ENCODE data around the gene GPR37.

The GPR37 gene

GRCh38 chr7:124777268-124777667 is 11.7 kb upstream of the GPR37 start:
- Histone ChIP-seq H2BK5ac (ENCODE audit: low read depth, low read length, poor library complexity, severe bottlenecking) (no peak overlapping the region), H2BK15ac (ENCODE audit: low read depth, poor library complexity, severe bottlenecking) (no peak overlapping the region), H3K9me3 (ENCODE audit: control insufficient read depth, low read length) (no peaks in the 10 kb centered on the region), H3K36me3 (ENCODE audit: control insufficient read depth in 1 of 2, insufficient read depth in 2 of 2, low read depth in 1 of 2, low read length in 2 of 2) (no peaks in the 10 kb centered on the region), H3K27ac (ENCODE audit: low read length, poor library complexity, severe bottlenecking) (no peak overlapping the region), H2AK5ac (ENCODE audit: low read length, severe bottlenecking) (no peak overlapping the region), H3K23ac (ENCODE audit: low read length in 2 of 2) (no peak overlapping the region), H2BK120ac (ENCODE audit: low read depth, low read length) (no peak overlapping the region), H3K14ac (ENCODE audit: low read length in 2 of 2) (no peak overlapping the region), H3K4me1 (ENCODE audit: control insufficient read depth, insufficient read depth, low read depth, low read length) (peaks cover 4% of the 10 kb centered on the region), H3K9ac (ENCODE audit: low read length) (no peak overlapping the region), H3K4me3 (ENCODE audit: insufficient read depth in 1 of 2, low read depth in 1 of 2, low read length in 2 of 2) (no peak overlapping the region), H3K18ac (ENCODE audit: low read depth in 1 of 2, low read length in 2 of 2) (no peak overlapping the region), H2BK12ac (ENCODE audit: low read length in 2 of 2) (no peak overlapping the region), H3K79me1 (replicated peaks; ENCODE audit: low read length, poor library complexity, severe bottlenecking) (no peaks in the 10 kb centered on the region), H3K27me3 (ENCODE audit: control insufficient read depth in 1 of 2, insufficient read depth in 1 of 2, low read length in 2 of 2) (no peaks in the 10 kb centered on the region), H3K4me2 (ENCODE audit: low read length, poor library complexity, severe bottlenecking) (no peak overlapping the region), H4K91ac (ENCODE audit: low read length) (no peak overlapping the region), H4K8ac (ENCODE audit: low read length) (no peak overlapping the region), H3K4ac (ENCODE audit: low read depth in 1 of 2, low read length in 2 of 2) (no peak overlapping the region), H2AFZ (ENCODE audit: low read depth, low read length) (no peak overlapping the region)
- 36% methylated on average over 1 of the region's 2 CpGs for WGBS
- DNase-seq = no peak

- no peak overlapping the region for H3K23ac ChIP-seq (ENCODE audit: low read length in 2 of 2)
- no peak for DNase-seq
- no peak overlapping the region for H4K91ac ChIP-seq (ENCODE audit: low read length)
- H3K4me2 ChIP-seq (ENCODE audit: low read length, poor library complexity, severe bottlenecking) = no peak overlapping the region
- H3K79me1 ChIP-seq (replicated peaks; ENCODE audit: low read length, poor library complexity, severe bottlenecking) = no peaks in the 10 kb centered on the region
- no peak overlapping the region for H2BK12ac ChIP-seq (ENCODE audit: low read length in 2 of 2)
- H3K27me3 ChIP-seq (ENCODE audit: control insufficient read depth in 1 of 2, insufficient read depth in 1 of 2, low read length in 2 of 2) = no peaks in the 10 kb centered on the region
- no peaks in the 10 kb centered on the region for H3K9me3 ChIP-seq (ENCODE audit: control insufficient read depth, low read length)
- WGBS = 92% methylated on average over 2 of the region's 2 CpGs
- peaks cover 2% of the 10 kb centered on the region for H3K4me1 ChIP-seq (ENCODE audit: control insufficient read depth, insufficient read depth, low read depth, low read length)
- no peak overlapping the region for H3K4ac ChIP-seq (ENCODE audit: low read depth in 1 of 2, low read length in 2 of 2)
- no peak overlapping the region for H3K27ac ChIP-seq (ENCODE audit: low read length, poor library complexity, severe bottlenecking)
- H3K4me3 ChIP-seq (ENCODE audit: insufficient read depth in 1 of 2, low read depth in 1 of 2, low read length in 2 of 2) = no peak overlapping the region
- no peak overlapping the region for H4K8ac ChIP-seq (ENCODE audit: low read length)
- no peaks in the 10 kb centered on the region for H3K36me3 ChIP-seq (ENCODE audit: control insufficient read depth in 1 of 2, insufficient read depth in 2 of 2, low read depth in 1 of 2, low read length in 2 of 2)
- H2BK120ac ChIP-seq (ENCODE audit: low read depth, low read length) = no peak overlapping the region
- H2BK5ac ChIP-seq (ENCODE audit: low read depth, low read length, poor library complexity, severe bottlenecking) = no peak overlapping the region
- H2BK15ac ChIP-seq (ENCODE audit: low read depth, poor library complexity, severe bottlenecking) = no peak overlapping the region
- no peak overlapping the region for H3K9ac ChIP-seq (ENCODE audit: low read length)
- H2AFZ ChIP-seq (ENCODE audit: low read depth, low read length) = no peak overlapping the region
- H2AK5ac ChIP-seq (ENCODE audit: low read length, severe bottlenecking) = no peak overlapping the region
- no peak overlapping the region for H3K18ac ChIP-seq (ENCODE audit: low read depth in 1 of 2, low read length in 2 of 2)
- H3K14ac ChIP-seq (ENCODE audit: low read length in 2 of 2) = no peak overlapping the region
Observed at GRCh38 chr7:124776153-124776552, 10.6 kb upstream of the GPR37 start.

- Histone ChIP-seq H2AFZ (ENCODE audit: low read depth, low read length) (no peak overlapping the region), H3K9ac (ENCODE audit: low read length) (no peak overlapping the region), H3K14ac (ENCODE audit: low read length in 2 of 2) (no peak overlapping the region), H4K8ac (ENCODE audit: low read length) (no peak overlapping the region), H3K36me3 (ENCODE audit: control insufficient read depth in 1 of 2, insufficient read depth in 2 of 2, low read depth in 1 of 2, low read length in 2 of 2) (no peaks in the 10 kb centered on the region), H3K4me3 (ENCODE audit: insufficient read depth in 1 of 2, low read depth in 1 of 2, low read length in 2 of 2) (no peak overlapping the region), H2BK15ac (ENCODE audit: low read depth, poor library complexity, severe bottlenecking) (no peak overlapping the region), H2BK5ac (ENCODE audit: low read depth, low read length, poor library complexity, severe bottlenecking) (no peak overlapping the region), H2BK120ac (ENCODE audit: low read depth, low read length) (no peak overlapping the region), H3K4me2 (ENCODE audit: low read length, poor library complexity, severe bottlenecking) (no peak overlapping the region), H2AK5ac (ENCODE audit: low read length, severe bottlenecking) (no peak overlapping the region), H3K27me3 (ENCODE audit: control insufficient read depth in 1 of 2, insufficient read depth in 1 of 2, low read length in 2 of 2) (no peaks in the 10 kb centered on the region), H3K4me1 (ENCODE audit: control insufficient read depth, insufficient read depth, low read depth, low read length) (peaks cover 2% of the 10 kb centered on the region), H3K9me3 (ENCODE audit: control insufficient read depth, low read length) (no peaks in the 10 kb centered on the region), H3K18ac (ENCODE audit: low read depth in 1 of 2, low read length in 2 of 2) (no peak overlapping the region), H3K27ac (ENCODE audit: low read length, poor library complexity, severe bottlenecking) (no peak overlapping the region), H3K4ac (ENCODE audit: low read depth in 1 of 2, low read length in 2 of 2) (no peak overlapping the region), H4K91ac (ENCODE audit: low read length) (no peak overlapping the region), H3K23ac (ENCODE audit: low read length in 2 of 2) (no peak overlapping the region), H3K79me1 (replicated peaks; ENCODE audit: low read length, poor library complexity, severe bottlenecking) (no peaks in the 10 kb centered on the region), H2BK12ac (ENCODE audit: low read length in 2 of 2) (no peak overlapping the region)
- no peak for DNase-seq
Observed at GRCh38 chr7:124775422-124775821, 9.8 kb upstream of the GPR37 start.

GRCh38 chr7:124773938-124774337 is 8.3 kb upstream of the GPR37 start:
- Histone ChIP-seq H3K27ac (ENCODE audit: low read length, poor library complexity, severe bottlenecking) (no peak overlapping the region), H3K4me2 (ENCODE audit: low read length, poor library complexity, severe bottlenecking) (no peak overlapping the region), H3K14ac (ENCODE audit: low read length in 2 of 2) (no peak overlapping the region), H4K8ac (ENCODE audit: low read length) (no peak overlapping the region), H3K9me3 (ENCODE audit: control insufficient read depth, low read length) (no peaks in the 10 kb centered on the region), H2BK120ac (ENCODE audit: low read depth, low read length) (no peak overlapping the region), H2BK12ac (ENCODE audit: low read length in 2 of 2) (no peak overlapping the region), H3K4ac (ENCODE audit: low read depth in 1 of 2, low read length in 2 of 2) (no peak overlapping the region), H3K4me3 (ENCODE audit: insufficient read depth in 1 of 2, low read depth in 1 of 2, low read length in 2 of 2) (no peak overlapping the region), H3K23ac (ENCODE audit: low read length in 2 of 2) (no peak overlapping the region), H3K4me1 (ENCODE audit: control insufficient read depth, insufficient read depth, low read depth, low read length) (peaks cover 2% of the 10 kb centered on the region), H3K18ac (ENCODE audit: low read depth in 1 of 2, low read length in 2 of 2) (no peak overlapping the region), H2BK15ac (ENCODE audit: low read depth, poor library complexity, severe bottlenecking) (no peak overlapping the region), H4K91ac (ENCODE audit: low read length) (no peak overlapping the region), H3K79me1 (replicated peaks; ENCODE audit: low read length, poor library complexity, severe bottlenecking) (no peaks in the 10 kb centered on the region), H3K36me3 (ENCODE audit: control insufficient read depth in 1 of 2, insufficient read depth in 2 of 2, low read depth in 1 of 2, low read length in 2 of 2) (no peaks in the 10 kb centered on the region), H2AK5ac (ENCODE audit: low read length, severe bottlenecking) (no peak overlapping the region), H3K9ac (ENCODE audit: low read length) (no peak overlapping the region), H2AFZ (ENCODE audit: low read depth, low read length) (no peak overlapping the region), H2BK5ac (ENCODE audit: low read depth, low read length, poor library complexity, severe bottlenecking) (no peak overlapping the region), H3K27me3 (ENCODE audit: control insufficient read depth in 1 of 2, insufficient read depth in 1 of 2, low read length in 2 of 2) (no peaks in the 10 kb centered on the region)
- DNase-seq = no peak
- WGBS = 100% methylated on average over 3 of the region's 4 CpGs

Data from mesenchymal stem cell (in vitro differentiated cells and primary cell).